ENCODE data around the gene CDH16. TPM values are rescaled to one million over a fixed set of nuclear protein-coding genes. Genes with fewer than 3 reads are reported as not detected.
A peak's percentile ranks its signal among the peaks of the same experiment; 100 is the strongest.

The CDH16 gene
- total and polyA plus RNA-seq, 2 of the 13 experiments (the other 11 are each of a cell fraction or from before 2014, with no cell fraction given): 2.7 to 3.9 TPM

DNA sequence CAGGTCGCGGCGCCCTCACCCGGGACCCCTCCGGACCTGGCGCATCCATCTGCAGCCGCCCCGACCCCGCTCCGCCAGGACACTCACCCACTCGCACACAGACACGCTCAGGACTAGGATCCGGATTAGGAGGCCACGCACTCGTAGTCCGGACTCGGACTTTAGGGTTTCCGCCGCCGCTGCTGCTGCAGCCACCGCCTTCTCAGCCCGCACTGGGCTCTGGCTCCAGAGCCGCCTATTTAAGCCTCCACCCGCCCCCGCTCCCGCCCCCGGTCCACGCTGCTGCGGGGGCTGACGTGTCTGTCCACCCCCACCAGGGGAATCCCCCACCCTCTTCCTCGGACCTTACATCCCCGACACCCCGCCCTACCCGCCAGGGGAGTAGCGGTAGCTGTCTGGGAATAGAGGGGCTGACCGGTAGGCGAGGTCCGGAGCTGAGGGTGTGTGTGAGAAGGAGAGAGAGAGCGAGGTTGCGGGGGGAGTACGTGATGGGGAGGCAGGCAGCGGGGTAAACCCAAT lies 6.7 kb upstream of the CDH16 start, which contains the start of gene RRAD (continued):
- TF ChIP-seq, protein P1, sequence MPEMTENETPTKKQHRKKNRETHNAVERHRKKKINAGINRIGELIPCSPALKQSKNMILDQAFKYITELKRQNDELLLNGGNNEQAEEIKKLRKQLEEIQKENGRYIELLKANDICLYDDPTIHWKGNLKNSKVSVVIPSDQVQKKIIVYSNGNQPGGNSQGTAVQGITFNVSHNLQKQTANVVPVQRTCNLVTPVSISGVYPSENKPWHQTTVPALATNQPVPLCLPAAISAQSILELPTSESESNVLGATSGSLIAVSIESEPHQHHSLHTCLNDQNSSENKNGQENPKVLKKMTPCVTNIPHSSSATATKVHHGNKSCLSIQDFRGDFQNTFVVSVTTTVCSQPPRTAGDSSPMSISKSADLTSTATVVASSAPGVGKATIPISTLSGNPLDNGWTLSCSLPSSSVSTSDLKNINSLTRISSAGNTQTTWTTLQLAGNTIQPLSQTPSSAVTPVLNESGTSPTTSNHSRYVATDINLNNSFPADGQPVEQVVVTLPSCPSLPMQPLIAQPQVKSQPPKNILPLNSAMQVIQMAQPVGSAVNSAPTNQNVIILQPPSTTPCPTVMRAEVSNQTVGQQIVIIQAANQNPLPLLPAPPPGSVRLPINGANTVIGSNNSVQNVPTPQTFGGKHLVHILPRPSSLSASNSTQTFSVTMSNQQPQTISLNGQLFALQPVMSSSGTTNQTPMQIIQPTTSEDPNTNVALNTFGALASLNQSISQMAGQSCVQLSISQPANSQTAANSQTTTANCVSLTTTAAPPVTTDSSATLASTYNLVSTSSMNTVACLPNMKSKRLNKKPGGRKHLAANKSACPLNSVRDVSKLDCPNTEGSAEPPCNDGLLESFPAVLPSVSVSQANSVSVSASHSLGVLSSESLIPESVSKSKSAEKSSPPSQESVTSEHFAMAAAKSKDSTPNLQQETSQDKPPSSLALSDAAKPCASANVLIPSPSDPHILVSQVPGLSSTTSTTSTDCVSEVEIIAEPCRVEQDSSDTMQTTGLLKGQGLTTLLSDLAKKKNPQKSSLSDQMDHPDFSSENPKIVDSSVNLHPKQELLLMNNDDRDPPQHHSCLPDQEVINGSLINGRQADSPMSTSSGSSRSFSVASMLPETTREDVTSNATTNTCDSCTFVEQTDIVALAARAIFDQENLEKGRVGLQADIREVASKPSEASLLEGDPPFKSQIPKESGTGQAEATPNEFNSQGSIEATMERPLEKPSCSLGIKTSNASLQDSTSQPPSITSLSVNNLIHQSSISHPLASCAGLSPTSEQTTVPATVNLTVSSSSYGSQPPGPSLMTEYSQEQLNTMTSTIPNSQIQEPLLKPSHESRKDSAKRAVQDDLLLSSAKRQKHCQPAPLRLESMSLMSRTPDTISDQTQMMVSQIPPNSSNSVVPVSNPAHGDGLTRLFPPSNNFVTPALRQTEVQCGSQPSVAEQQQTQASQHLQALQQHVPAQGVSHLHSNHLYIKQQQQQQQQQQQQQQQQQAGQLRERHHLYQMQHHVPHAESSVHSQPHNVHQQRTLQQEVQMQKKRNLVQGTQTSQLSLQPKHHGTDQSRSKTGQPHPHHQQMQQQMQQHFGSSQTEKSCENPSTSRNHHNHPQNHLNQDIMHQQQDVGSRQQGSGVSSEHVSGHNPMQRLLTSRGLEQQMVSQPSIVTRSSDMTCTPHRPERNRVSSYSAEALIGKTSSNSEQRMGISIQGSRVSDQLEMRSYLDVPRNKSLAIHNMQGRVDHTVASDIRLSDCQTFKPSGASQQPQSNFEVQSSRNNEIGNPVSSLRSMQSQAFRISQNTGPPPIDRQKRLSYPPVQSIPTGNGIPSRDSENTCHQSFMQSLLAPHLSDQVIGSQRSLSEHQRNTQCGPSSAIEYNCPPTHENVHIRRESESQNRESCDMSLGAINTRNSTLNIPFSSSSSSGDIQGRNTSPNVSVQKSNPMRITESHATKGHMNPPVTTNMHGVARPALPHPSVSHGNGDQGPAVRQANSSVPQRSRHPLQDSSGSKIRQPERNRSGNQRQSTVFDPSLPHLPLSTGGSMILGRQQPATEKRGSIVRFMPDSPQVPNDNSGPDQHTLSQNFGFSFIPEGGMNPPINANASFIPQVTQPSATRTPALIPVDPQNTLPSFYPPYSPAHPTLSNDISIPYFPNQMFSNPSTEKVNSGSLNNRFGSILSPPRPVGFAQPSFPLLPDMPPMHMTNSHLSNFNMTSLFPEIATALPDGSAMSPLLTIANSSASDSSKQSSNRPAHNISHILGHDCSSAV (CRISPR knock-in tag; IDR thresholded peaks at IDR 0.05; ENCODE audit: borderline replicate concordance): no peak
- TF ChIP-seq, protein P2, sequence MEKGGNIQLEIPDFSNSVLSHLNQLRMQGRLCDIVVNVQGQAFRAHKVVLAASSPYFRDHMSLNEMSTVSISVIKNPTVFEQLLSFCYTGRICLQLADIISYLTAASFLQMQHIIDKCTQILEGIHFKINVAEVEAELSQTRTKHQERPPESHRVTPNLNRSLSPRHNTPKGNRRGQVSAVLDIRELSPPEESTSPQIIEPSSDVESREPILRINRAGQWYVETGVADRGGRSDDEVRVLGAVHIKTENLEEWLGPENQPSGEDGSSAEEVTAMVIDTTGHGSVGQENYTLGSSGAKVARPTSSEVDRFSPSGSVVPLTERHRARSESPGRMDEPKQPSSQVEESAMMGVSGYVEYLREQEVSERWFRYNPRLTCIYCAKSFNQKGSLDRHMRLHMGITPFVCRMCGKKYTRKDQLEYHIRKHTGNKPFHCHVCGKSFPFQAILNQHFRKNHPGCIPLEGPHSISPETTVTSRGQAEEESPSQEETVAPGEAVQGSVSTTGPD (CRISPR knock-in tag; IDR thresholded peaks at IDR 0.05): no peak
- no peak for TF ChIP-seq FLYWCH1 (CRISPR knock-in tag; IDR thresholded peaks at IDR 0.05)
- TF ChIP-seq IKZF1 (IDR thresholded peaks at IDR 0.05): no peak
- no peak for TF ChIP-seq SIN3A (IDR thresholded peaks at IDR 0.05; ENCODE audit: borderline replicate concordance, low read depth, low read length)
- TF ChIP-seq ZNF776 (CRISPR knock-in tag; IDR thresholded peaks at IDR 0.05): 0 out of 2 replicates have a peak, but pooled peaks have one; percentile 10
- TF ChIP-seq, protein P3, sequence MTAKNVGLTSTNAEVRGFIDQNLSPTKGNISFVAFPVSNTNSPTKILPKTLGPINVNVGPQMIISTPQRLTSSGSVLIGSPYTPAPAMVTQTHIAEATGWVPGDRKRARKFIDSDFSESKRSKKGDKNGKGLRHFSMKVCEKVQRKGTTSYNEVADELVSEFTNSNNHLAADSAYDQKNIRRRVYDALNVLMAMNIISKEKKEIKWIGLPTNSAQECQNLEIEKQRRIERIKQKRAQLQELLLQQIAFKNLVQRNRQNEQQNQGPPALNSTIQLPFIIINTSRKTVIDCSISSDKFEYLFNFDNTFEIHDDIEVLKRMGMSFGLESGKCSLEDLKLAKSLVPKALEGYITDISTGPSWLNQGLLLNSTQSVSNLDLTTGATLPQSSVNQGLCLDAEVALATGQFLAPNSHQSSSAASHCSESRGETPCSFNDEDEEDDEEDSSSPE (CRISPR knock-in tag; IDR thresholded peaks at IDR 0.05): no peak
- TF ChIP-seq, protein P4, sequence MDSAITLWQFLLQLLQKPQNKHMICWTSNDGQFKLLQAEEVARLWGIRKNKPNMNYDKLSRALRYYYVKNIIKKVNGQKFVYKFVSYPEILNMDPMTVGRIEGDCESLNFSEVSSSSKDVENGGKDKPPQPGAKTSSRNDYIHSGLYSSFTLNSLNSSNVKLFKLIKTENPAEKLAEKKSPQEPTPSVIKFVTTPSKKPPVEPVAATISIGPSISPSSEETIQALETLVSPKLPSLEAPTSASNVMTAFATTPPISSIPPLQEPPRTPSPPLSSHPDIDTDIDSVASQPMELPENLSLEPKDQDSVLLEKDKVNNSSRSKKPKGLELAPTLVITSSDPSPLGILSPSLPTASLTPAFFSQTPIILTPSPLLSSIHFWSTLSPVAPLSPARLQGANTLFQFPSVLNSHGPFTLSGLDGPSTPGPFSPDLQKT (CRISPR knock-in tag; IDR thresholded peaks at IDR 0.05; ENCODE audit: borderline replicate concordance): no peak
- peak; percentile 94 for TF ChIP-seq ZNF777 (CRISPR knock-in tag; IDR thresholded peaks at IDR 0.05)
- TF ChIP-seq ZNF615 (CRISPR knock-in tag; IDR thresholded peaks at IDR 0.05; ENCODE audit: borderline replicate concordance): no peak
- no peak for TF ChIP-seq ZKSCAN8 (CRISPR knock-in tag; IDR thresholded peaks at IDR 0.05; ENCODE audit: borderline replicate concordance)
- TF ChIP-seq, protein P5, sequence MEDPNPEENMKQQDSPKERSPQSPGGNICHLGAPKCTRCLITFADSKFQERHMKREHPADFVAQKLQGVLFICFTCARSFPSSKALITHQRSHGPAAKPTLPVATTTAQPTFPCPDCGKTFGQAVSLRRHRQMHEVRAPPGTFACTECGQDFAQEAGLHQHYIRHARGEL (CRISPR knock-in tag; IDR thresholded peaks at IDR 0.05): no peak

All from HepG2 (cell line).